H1 (cell line): ENCODE results near the gene AAGAB. TPM values are rescaled to one million over a fixed set of nuclear protein-coding genes. Genes with fewer than 3 reads are reported as not detected.

Experiments
- EP300 ChIP-seq, 2 experiments: IDR thresholded peaks; 1 replicate in 1 of 2; 2 replicates in 1 of 2; pipeline ENCODE4 v1.6.1; 2011 to 2012; ENCODE audit warnings: low read depth in 2 of 2, low read length in 2 of 2, mild to moderate bottlenecking in 2 of 2, borderline replicate concordance in 1 of 2, inconsistent platforms in 1 of 2, moderate library complexity in 1 of 2
- EZH2 ChIP-seq: fragments of 200-600 bp; sonication (generic); IDR thresholded peaks from 2 replicates; pipeline ENCODE4 v1.7.1; 2012; ENCODE audit warnings: low read depth, mild to moderate bottlenecking, moderate library complexity, low read length, inconsistent platforms; ENCODE audit not compliant: severe bottlenecking
- SAP30 ChIP-seq: fragments of 300-600 bp; sonication (generic); IDR thresholded peaks from 2 replicates; pipeline ENCODE4 v1.7.1; 2012; ENCODE audit warnings: low read length, moderate library complexity, mild to moderate bottlenecking, inconsistent platforms; ENCODE audit not compliant: insufficient read depth, insufficient replicate concordance
- SIN3A ChIP-seq, 2 experiments: IDR thresholded peaks in 1 of 2; conservative IDR thresholded peaks in 1 of 2; 2 replicates each; pipeline ENCODE4 v1.6.1; 2011 to 2012; ENCODE audit warnings: low read length in 2 of 2, improper control_type of control experiment in 1 of 2, low read depth in 1 of 2, mild to moderate bottlenecking in 1 of 2
- SP2 ChIP-seq: IDR thresholded peaks from 2 replicates; pipeline ENCODE4 v1.6.1; 2012; ENCODE audit warnings: mild to moderate bottlenecking, low read length, inconsistent platforms
- TBP ChIP-seq: IDR thresholded peaks from 2 replicates; pipeline ENCODE4 v1.6.1; 2011; ENCODE audit warnings: low read depth, low read length, improper control_type of control experiment
- TEAD4 ChIP-seq: IDR thresholded peaks from 2 replicates; pipeline ENCODE4 v1.6.1; 2012; ENCODE audit warnings: low read depth, low read length, inconsistent platforms, mixed read lengths
- polyA plus RNA-seq, 7 experiments: library from polyadenylated mRNA; depleted of rRNA in 3 of 7; stranded (reverse) in 5 of 7; unstranded in 2 of 7; fragments of >200 nt in 5 of 7; fragments of 200-250 nt in 2 of 7; gene quantifications; 1 replicate in 5 of 7; 2 replicates in 1 of 7; 4 replicates in 1 of 7; pipeline versions ENCODE4 v1.2.1 to v1.2.3, GENCODE V29; 2011 to 2013; ENCODE audit warnings: missing spikeins in 2 of 7, mixed read lengths in 2 of 7
- total RNA-seq: library from RNA; stranded (reverse); fragmentation: NEBNext Ultra II Directional; extraction: Animal tissue kit (Norgen Biotek cat#: 25700); gene quantifications from 2 replicates; pipeline ENCODE4 v1.2.1, GENCODE V29; 2021

AAGAB gene
- total and polyA plus RNA-seq, 2 of the 8 experiments (the other 6 are each of a cell fraction or from before 2014, with no cell fraction given) = 20.1 to 45.9 TPM

GRCh38 chr15:67232591-67232990 lies 21.9 kb downstream of the AAGAB start (continued):
- no peak for TF ChIP-seq EP300 (IDR thresholded peaks at IDR 0.05; ENCODE audit: borderline replicate concordance in 1 of 2, low read depth in 2 of 2, low read length in 2 of 2)
- no peak for TF ChIP-seq SP2
- no peak for TF ChIP-seq TEAD4
- no peak for TF ChIP-seq SIN3A (conservative IDR thresholded peaks at IDR 0.05 in 1 of 2, IDR thresholded peaks at IDR 0.05 in 1 of 2; ENCODE audit: low read depth in 1 of 2, low read length in 2 of 2)
- TF ChIP-seq EZH2 = no peak
- no peak for TF ChIP-seq TBP
- TF ChIP-seq SAP30 = no peak
